Aorta (tissue), 5 donors: ENCODE data around the gene SLC22A13. TPM values are rescaled to one million over a fixed set of nuclear protein-coding genes. Genes with fewer than 3 reads are reported as not detected.
"Not testable (repeated sequence)": the region's sequence is repeated elsewhere in the genome, so short reads cannot be mapped to it uniquely, and the experiment has no call there.

ENCODE experiments used
- ATAC-seq: fragments of 200-7000 bp; cut with Tn5 transposase; one replicate; pipeline ENCODE4 v1.9.1; 2022; ENCODE audit warnings: moderate library complexity; ENCODE audit not compliant: low FRiP score
- DNase-seq, 2 donors: peaks; one replicate each; pipeline ENCODE4 v3.0.0-alpha.2; 2020
- H3K27ac ChIP-seq, 2 donors: one replicate each; pipeline ENCODE4 v1.5.1; 2013; ENCODE audit warnings: low read length in 2 of 2, mild to moderate bottlenecking in 2 of 2, moderate library complexity in 2 of 2, control low read depth in 1 of 2, inconsistent platforms in 1 of 2, low read depth in 1 of 2
- H3K27me3 ChIP-seq, 2 donors: one replicate each; pipeline ENCODE4 v1.6.1; 2013; ENCODE audit warnings: control low read depth in 1 of 2, low read length in 1 of 2, mild to moderate bottlenecking in 1 of 2, moderate library complexity in 1 of 2; ENCODE audit not compliant: insufficient read depth in 2 of 2, control insufficient read depth in 1 of 2
- H3K36me3 ChIP-seq, 2 donors: one replicate each; pipeline ENCODE4 v1.6.1; 2013; ENCODE audit warnings: control low read depth in 1 of 2, low read length in 1 of 2, mild to moderate bottlenecking in 1 of 2; ENCODE audit not compliant: insufficient read depth in 2 of 2, control insufficient read depth in 1 of 2
- H3K4me1 ChIP-seq, 2 donors: one replicate each; pipeline ENCODE4 v1.6.1; 2013; ENCODE audit warnings: low read length in 2 of 2, control low read depth in 1 of 2, mild to moderate bottlenecking in 1 of 2, moderate library complexity in 1 of 2; ENCODE audit not compliant: insufficient read depth in 2 of 2, control insufficient read depth in 1 of 2
- H3K4me3 ChIP-seq, 2 donors: one replicate each; pipeline ENCODE4 v1.5.1; 2013; ENCODE audit warnings: low read length in 2 of 2, control low read depth in 1 of 2, mild to moderate bottlenecking in 1 of 2
- H3K9me3 ChIP-seq: one replicate; pipeline ENCODE4 v1.6.1; 2013; ENCODE audit warnings: mild to moderate bottlenecking, low read length; ENCODE audit not compliant: control insufficient read depth
- WGBS, 2 donors: extraction: QIAGEN DNeasy Blood & Tissue Kit; methylation state at CpG; one replicate each; pipeline ENCODE4 v1.1.7; 2013; 5-methylcytosine and 5-hydroxymethylcytosine counted together
- intact Hi-C, 2 donors: fragments of 100-400 bp; cut with DNase I; formaldehyde crosslinking; loops; one replicate each; pipeline versions ENCODE4 v1.14.2 to v1.15.0; 2022
- polyA plus RNA-seq, 2 donors: library from polyadenylated mRNA; stranded (reverse); fragments of 200-250 nt; gene quantifications; one replicate each; pipeline ENCODE4 v1.2.3, GENCODE V29; 2013
- total RNA-seq, 2 donors: library from RNA; stranded (reverse); fragmentation: NEBNext Ultra II Directional; extraction: Animal tissue kit (Norgen Biotek cat#: 25700); gene quantifications; one replicate each; pipeline ENCODE4 v1.2.1, GENCODE V29; 2021
- donor health status: healthy with polysubstance abuse.
- donor health status: Bipolar disorder and iron deficiency.
- donor health status: DM: no; HTN: no; CAD: no.
- donor health status: DM: no; HTN: no; CAD: no.
- donor health status: DM: yes; HTN: yes; CAD: no.

The SLC22A13 gene
- total and polyA plus RNA-seq, 4 donors = 1.1 to 1.3 TPM; not detected in 2

- Histone ChIP-seq H3K27ac (no peak within 1 kb of the TSS), H3K36me3 (no peaks in the 10 kb centered on the region), H3K4me1 (no peaks in the 10 kb centered on the region), H3K9me3 (no peaks in the 10 kb centered on the region), H3K4me3 (no peak within 1 kb of the TSS), H3K27me3 (no peaks in the 10 kb centered on the region)
- no peak for ATAC-seq
- no peak for DNase-seq
- WGBS, 2 donors = 89 to 91% methylated on average over 14 of the region's 14 CpGs
- intact Hi-C loops = no loop called here
These were observed 16.5 kb downstream of the SLC22A13 start, which contains the start of gene SLC22A14 for GRCh38 chr3:38281895-38282686. SLC22A14 (plus strand) TSS chr3:38282294; CDS start chr3:38306027, 23,733 bp downstream.

- peak; percentile 63 for ATAC-seq
- Histone ChIP-seq H3K4me3 (no peak overlapping the region), H3K9me3 (no peaks in the 10 kb centered on the region), H3K4me1 (no peaks in the 10 kb centered on the region), H3K36me3 (no peaks in the 10 kb centered on the region), H3K27ac (no peak overlapping the region), H3K27me3 (no peaks in the 10 kb centered on the region)
- no peak for DNase-seq
- intact Hi-C loops = no loop called here
- WGBS, 2 donors = 77 to 80% methylated on average over 16 of the region's 16 CpGs
These were observed 18.5 kb downstream of the SLC22A13 start for GRCh38 chr3:38283810-38284755.

- no peaks in the 10 kb centered on the region for H3K4me1 ChIP-seq
- H3K36me3 ChIP-seq = no peaks in the 10 kb centered on the region
- intact Hi-C loops = no loop called here
- no peaks in the 10 kb centered on the region for H3K27me3 ChIP-seq
- no peak overlapping the region for H3K4me3 ChIP-seq
- no peak for ATAC-seq
- H3K27ac ChIP-seq = no peak overlapping the region
- no peak for DNase-seq
- 93 to 95% methylated on average over 6 of the region's 6 CpGs for whole genome bisulfite sequencing, 2 donors
- no peaks in the 10 kb centered on the region for H3K9me3 ChIP-seq
These were observed 19.1 kb downstream of the SLC22A13 start for GRCh38 chr3:38284756-38285150.

GRCh38 chr3:38289286-38290217 lies 23.9 kb downstream of the SLC22A13 start:
- ATAC-seq, H3K4me3 ChIP-seq, intact Hi-C loops, DNase-seq, H3K36me3 ChIP-seq, H3K9me3 ChIP-seq, H3K27me3 ChIP-seq, H3K27ac ChIP-seq, H3K4me1 ChIP-seq: not testable (repeated sequence)
- 94 to 95% methylated on average over 16 of the region's 16 CpGs for WGBS, 2 donors

GRCh38 chr3:38297053-38297452 lies 31.4 kb downstream of the SLC22A13 start:
- H3K9me3 ChIP-seq, H3K36me3 ChIP-seq, H3K4me1 ChIP-seq, H3K27ac ChIP-seq, H3K4me3 ChIP-seq, DNase-seq, intact Hi-C loops, ATAC-seq, H3K27me3 ChIP-seq: not testable (repeated sequence)
- WGBS, 2 donors = 83 to 85% methylated on average over 4 of the region's 4 CpGs

- intact Hi-C loops = no loop called here
- Histone ChIP-seq H3K4me3 (no peak overlapping the region), H3K9me3 (no peaks in the 10 kb centered on the region), H3K36me3 (no peaks in the 10 kb centered on the region), H3K4me1 (no peaks in the 10 kb centered on the region), H3K27me3 (no peaks in the 10 kb centered on the region), H3K27ac (no peak overlapping the region)
- DNase-seq = no peak
- ATAC-seq = no peak
These were observed 31.9 kb downstream of the SLC22A13 start for GRCh38 chr3:38297537-38297936.

GRCh38 chr3:38297947-38298711 lies 32.5 kb downstream of the SLC22A13 start:
- H3K9me3 ChIP-seq = no peaks in the 10 kb centered on the region
- intact Hi-C loops = no loop called here
- H3K4me1 ChIP-seq = no peaks in the 10 kb centered on the region
- DNase-seq = no peak
- no peak overlapping the region for H3K4me3 ChIP-seq
- no peak for ATAC-seq
- no peaks in the 10 kb centered on the region for H3K36me3 ChIP-seq
- WGBS, 2 donors = 81 to 93% methylated on average over 5 of the region's 5 CpGs
- no peak overlapping the region for H3K27ac ChIP-seq
- H3K27me3 ChIP-seq = no peaks in the 10 kb centered on the region
